Cardiac muscle cell (in vitro differentiated cells and primary cell): ENCODE data around the gene ARL6IP4. TPM values are rescaled to one million over a fixed set of nuclear protein-coding genes. Genes with fewer than 3 reads are reported as not detected.

Experiments used
- DNase-seq, 2 donors: peaks; one replicate each; pipeline versions ENCODE4 v3.0.0 to v3.0.0-alpha.2; 2010 to 2017; ENCODE audit warnings: low read depth in 1 of 2, low spot score in 1 of 2
- H3K27ac ChIP-seq: fragments of 200-600 bp; sonication (generic); 2 replicates; pipeline ENCODE4 v1.5.1; 2016
- H3K27me3 ChIP-seq: fragments of 200-600 bp; sonication (generic); 2 replicates; pipeline ENCODE4 v1.6.0; 2016; ENCODE audit warnings: control low read depth
- H3K36me3 ChIP-seq: fragments of 200-600 bp; sonication (generic); 2 replicates; pipeline ENCODE4 v1.5.1; 2016; ENCODE audit warnings: control low read depth
- H3K4me1 ChIP-seq: fragments of 200-600 bp; sonication (generic); 2 replicates; pipeline ENCODE4 v1.8.1; 2017; ENCODE audit warnings: low read depth, mild to moderate bottlenecking, mixed run types
- H3K4me3 ChIP-seq: fragments of 200-600 bp; sonication (generic); 2 replicates; pipeline ENCODE4 v1.5.1; 2016; ENCODE audit warnings: mild to moderate bottlenecking
- H3K9me3 ChIP-seq: fragments of 200-600 bp; sonication (generic); 2 replicates; pipeline ENCODE4 v1.5.1; 2017; ENCODE audit warnings: low read depth, mild to moderate bottlenecking, control low read depth
- CTCF ChIP-seq: IDR thresholded peaks from 2 replicates; pipeline ENCODE4 v1.5.1; 2012; ENCODE audit warnings: low read depth, mild to moderate bottlenecking, low read length
- polyA plus RNA-seq: library from polyadenylated mRNA; unstranded; fragments of >200 nt; fragmentation: Nextera tagmentation; extraction: Ambion mirVana; gene quantifications from 2 replicates; pipeline ENCODE4 v1.2.1, GENCODE V29; 2016
- total RNA-seq: library from RNA; depleted of rRNA; stranded (reverse); fragments of >200 nt; gene quantifications from 2 replicates; pipeline ENCODE4 v1.2.3, GENCODE V29; 2016

Gene ARL6IP4
- total and polyA plus RNA-seq, 2 experiments from 2014 or later, result 253 to 323 TPM

GRCh38 chr12:122947352-122947792 lies 33.1 kb upstream of the ARL6IP4 start:
- no peaks in the 10 kb centered on the region for H3K9me3 ChIP-seq
- H3K27ac ChIP-seq, result no peak overlapping the region
- no peaks in the 10 kb centered on the region for H3K36me3 ChIP-seq
- TF ChIP-seq CTCF, result no peak
- no peaks in the 10 kb centered on the region for H3K4me1 ChIP-seq
- H3K27me3 ChIP-seq, result no peaks in the 10 kb centered on the region
- H3K4me3 ChIP-seq, result no peak overlapping the region
- no peak for DNase-seq

GRCh38 chr12:122948605-122949004 lies 31.9 kb upstream of the ARL6IP4 start:
- DNase-seq, result no peak
- Histone ChIP-seq H3K4me1 (no peaks in the 10 kb centered on the region), H3K9me3 (no peaks in the 10 kb centered on the region), H3K27ac (no peak overlapping the region), H3K36me3 (no peaks in the 10 kb centered on the region), H3K4me3 (no peak overlapping the region), H3K27me3 (no peaks in the 10 kb centered on the region)
- no peak for TF ChIP-seq CTCF

- Histone ChIP-seq H3K36me3 (no peaks in the 10 kb centered on the region), H3K4me3 (no peak overlapping the region), H3K27me3 (no peaks in the 10 kb centered on the region), H3K27ac (no peak overlapping the region), H3K4me1 (no peaks in the 10 kb centered on the region), H3K9me3 (no peaks in the 10 kb centered on the region)
- no peak for DNase-seq
- no peak for TF ChIP-seq CTCF
Observed at GRCh38 chr12:122949405-122949804, 31.1 kb upstream of the ARL6IP4 start.

GRCh38 chr12:122949816-122950675 lies 30.4 kb upstream of the ARL6IP4 start:
- no peaks in the 10 kb centered on the region for H3K27me3 ChIP-seq
- H3K4me3 ChIP-seq, result no peak overlapping the region
- no peaks in the 10 kb centered on the region for H3K36me3 ChIP-seq
- no peaks in the 10 kb centered on the region for H3K4me1 ChIP-seq
- no peak overlapping the region for H3K27ac ChIP-seq
- no peak for TF ChIP-seq CTCF
- no peaks in the 10 kb centered on the region for H3K9me3 ChIP-seq
- no peak for DNase-seq

GRCh38 chr12:122951406-122951805 lies 29.1 kb upstream of the ARL6IP4 start:
- no peaks in the 10 kb centered on the region for H3K27me3 ChIP-seq
- H3K4me3 ChIP-seq, result no peak overlapping the region
- no peaks in the 10 kb centered on the region for H3K9me3 ChIP-seq
- H3K36me3 ChIP-seq, result no peaks in the 10 kb centered on the region
- no peak for TF ChIP-seq CTCF
- DNase-seq, result no peak
- H3K4me1 ChIP-seq, result no peaks in the 10 kb centered on the region
- H3K27ac ChIP-seq, result no peak overlapping the region
